Psoas muscle (tissue), 8 donors: ENCODE data around the gene IGIP. TPM values are rescaled to one million over a fixed set of nuclear protein-coding genes. Genes with fewer than 3 reads are reported as not detected.

Experiments
- ATAC-seq, 4 donors: fragments of 200-7000 bp; cut with Tn5 transposase; one replicate each; pipeline ENCODE4 v1.9.1; 2020; ENCODE audit warnings: moderate library complexity in 3 of 4, mild to moderate bottlenecking in 2 of 4
- DNase-seq, 2 donors: peaks; one replicate each; pipeline ENCODE4 v3.0.0-alpha.2; 2020
- H3K27ac ChIP-seq: fragments of 200-600 bp; one replicate; pipeline ENCODE4 v1.8.0; 2022
- H3K27me3 ChIP-seq, 3 donors: fragments of 200-600 bp in 1 of 3; one replicate each; pipeline versions ENCODE4 v1.6.1 to v1.8.0; 2013 to 2022; ENCODE audit warnings: low read length in 2 of 3, mild to moderate bottlenecking in 2 of 3, moderate library complexity in 1 of 3; ENCODE audit not compliant: insufficient read depth in 3 of 3
- H3K36me3 ChIP-seq, 2 donors: fragments of 200-600 bp in 1 of 2; one replicate each; pipeline versions ENCODE4 v1.6.1 to v1.8.0; 2013 to 2022; ENCODE audit warnings: low read depth in 1 of 2, mild to moderate bottlenecking in 1 of 2, moderate library complexity in 1 of 2; ENCODE audit not compliant: insufficient read depth in 1 of 2
- H3K4me1 ChIP-seq: fragments of 200-600 bp; one replicate; pipeline ENCODE4 v1.8.0; 2022
- H3K4me3 ChIP-seq: fragments of 200-600 bp; one replicate; pipeline ENCODE4 v1.8.0; 2022; ENCODE audit warnings: mild to moderate bottlenecking
- H3K9me3 ChIP-seq: fragments of 200-600 bp; one replicate; pipeline ENCODE4 v1.8.0; 2022
- CTCF ChIP-seq: fragments of 200-600 bp; IDR thresholded peaks from one replicate; pipeline ENCODE4 v1.8.0; 2022; ENCODE audit warnings: antibody characterized with exemption
- WGBS, 3 donors: extraction: QIAGEN DNeasy Blood & Tissue Kit; methylation state at CpG; one replicate each; pipeline versions ENCODE4 v1.1.6 to v1.1.7; 2013; 5-methylcytosine and 5-hydroxymethylcytosine counted together
- intact Hi-C, 2 donors: fragments of 100-400 bp; cut with DNase I; formaldehyde crosslinking; loops; one replicate each; pipeline versions ENCODE4 v1.11.0 to v1.14.2; 2022
- polyA plus RNA-seq, 3 donors: library from polyadenylated mRNA; stranded (reverse); fragments of 200-250 nt; gene quantifications; one replicate each; pipeline ENCODE4 v1.2.3, GENCODE V29; 2013
- total RNA-seq, 4 donors: library from RNA; stranded (reverse); fragmentation: NEBNext Ultra II Directional in 2 of 4; extraction: Animal tissue kit (Norgen Biotek cat#: 25700) in 2 of 4; gene quantifications; one replicate each; pipeline versions ENCODE4 v1.2.1 to v1.2.4, GENCODE V29; 2021 to 2023
- donor health status: healthy with polysubstance abuse.
- donor health status: DM: no; HTN: no; CAD: no; lungs with moderate emphysema.
- donor health status: Bipolar disorder and iron deficiency.
- donor health status: healthy.
- donor health status: DM: yes; HTN: yes; CAD: no.
- donor health status: DM: no; HTN: no; CAD: no.
- donor health status: DM: no; HTN: no; CAD: no.
- donor health status: DM: yes; HTN: yes; CAD: no.

Gene IGIP
- total and polyA plus RNA-seq, 7 donors: 3.5 to 11.6 (median 6.8) TPM

GRCh38 chr5:140110646-140110957 lies 15.1 kb upstream of the IGIP start:
- no peaks in the 10 kb centered on the region for H3K9me3 ChIP-seq
- no peak for DNase-seq
- H3K4me1 ChIP-seq: peaks cover 54% of the 10 kb centered on the region
- H3K27me3 ChIP-seq: no peaks in the 10 kb centered on the region
- TF ChIP-seq CTCF: no peak
- H3K27ac ChIP-seq: no peak overlapping the region
- no peak overlapping the region for H3K4me3 ChIP-seq
- H3K36me3 ChIP-seq: no peaks in the 10 kb centered on the region
- ATAC-seq: no peak
- 69 to 75% (median 70%) methylated on average over 1 of the region's 1 CpG for WGBS, 3 donors
- intact Hi-C loops: loop anchor here (5.0 kb wide), 1 partner anchor 37 kb away; no protein-coding TSS in a partner anchor

- Histone ChIP-seq H3K9me3 (no peaks in the 10 kb centered on the region), H3K4me1 (peaks cover 56% of the 10 kb centered on the region), H3K4me3 (no peak overlapping the region), H3K27me3 (no peaks in the 10 kb centered on the region), H3K36me3 (no peaks in the 10 kb centered on the region), H3K27ac (peak overlapping the region; percentile 87)
- WGBS, 3 donors: 73 to 86% (median 79%) methylated on average over 18 of the region's 18 CpGs
- ATAC-seq: no peak
- intact Hi-C loops: loop anchor here (5.0 kb wide), 1 partner anchor 36 kb away; no protein-coding TSS in a partner anchor
- DNase-seq: no peak
- TF ChIP-seq CTCF: no peak
Measured at GRCh38 chr5:140111011-140111858, 14.5 kb upstream of the IGIP start.

GRCh38 chr5:140111859-140112551 lies 13.7 kb upstream of the IGIP start:
- Histone ChIP-seq H3K4me1 (peaks cover 57% of the 10 kb centered on the region), H3K4me3 (no peak overlapping the region), H3K9me3 (no peaks in the 10 kb centered on the region), H3K27ac (peak overlapping the region; percentile 87), H3K27me3 (no peaks in the 10 kb centered on the region), H3K36me3 (no peaks in the 10 kb centered on the region)
- DNase-seq (no peak), ATAC-seq (no peak)
- intact Hi-C loops: loop anchor here (5.0 kb wide), 1 partner anchor 35 kb away; no protein-coding TSS in a partner anchor
- 69 to 73% (median 71%) methylated on average over 8 of the region's 8 CpGs for WGBS, 3 donors
- TF ChIP-seq CTCF: no peak

GRCh38 chr5:140112685-140113179 lies 13.0 kb upstream of the IGIP start:
- no peak for ATAC-seq
- Histone ChIP-seq H3K27me3 (no peaks in the 10 kb centered on the region), H3K4me3 (peak overlapping the region; percentile 73), H3K9me3 (no peaks in the 10 kb centered on the region), H3K27ac (peak overlapping the region; percentile 87), H3K36me3 (no peaks in the 10 kb centered on the region), H3K4me1 (peaks cover 64% of the 10 kb centered on the region)
- no peak for DNase-seq
- no peak for TF ChIP-seq CTCF
- intact Hi-C loops: loop anchor here (5.0 kb wide), 1 partner anchor 35 kb away; no protein-coding TSS in a partner anchor
- WGBS, 3 donors: 22 to 38% (median 23%) methylated on average over 12 to 13 of the region's 13 CpGs
